ENCODE data around the gene SPATA24. TPM values are rescaled to one million over a fixed set of nuclear protein-coding genes. Genes with fewer than 3 reads are reported as not detected.

The SPATA24 gene
- total and polyA plus RNA-seq, 2 experiments from 2014 or later: 16.0 to 20.6 TPM

DNA sequence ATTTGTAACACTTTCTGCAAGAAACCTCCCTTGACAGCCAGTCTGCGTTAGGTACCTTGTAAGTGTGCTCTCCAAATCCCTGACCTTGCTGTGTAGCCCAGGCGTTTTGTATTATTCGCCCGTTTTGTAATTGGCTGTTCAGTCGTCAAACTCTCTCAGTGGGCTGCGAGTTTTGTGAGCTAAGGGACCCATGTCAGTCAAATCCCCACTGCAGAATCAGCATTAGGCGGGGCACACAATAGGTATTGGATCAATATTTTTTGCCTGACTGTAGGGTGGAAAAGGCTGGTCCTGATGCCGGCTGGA lies 34.8 kb upstream of the SPATA24 start:
- Histone ChIP-seq H3K4me3 (peak overlapping the region; percentile 89), H3F3A (replicated peaks; ENCODE audit: low read depth) (0 out of 2 replicates have a peak, but pooled peaks cover 10% of the 10 kb centered on the region), H3K4me1 (ENCODE audit: insufficient read depth) (peaks cover 15% of the 10 kb centered on the region), H3K36me3 (ENCODE audit: insufficient read depth) (peaks cover 10% of the 10 kb centered on the region), H3K27me3 (ENCODE audit: insufficient read depth) (no peaks in the 10 kb centered on the region), H4K20me1 (replicated peaks; ENCODE audit: insufficient read depth) (no peaks in the 10 kb centered on the region), H3K79me2 (replicated peaks; ENCODE audit: insufficient read depth) (no peaks in the 10 kb centered on the region), H2AFZ (0 out of 2 replicates have a peak overlapping the region, but pooled peaks have one; percentile 3), H3K9me2 (ENCODE audit: insufficient read depth) (no peaks in the 10 kb centered on the region), H3K4me2 (peak overlapping the region; percentile 91), H3K27ac (ENCODE audit: low read depth) (no peak overlapping the region; the same call in 1 of the 2 replicates)
- DNase-seq (ENCODE audit: low spot score) (no peak), ATAC-seq (no peak)
- no peak overlapping the region for H3K27ac Mint-ChIP-seq
- H3K9me3 Mint-ChIP-seq: no peaks in the 10 kb centered on the region
- H3K27me3 Mint-ChIP-seq (ENCODE audit: insufficient read depth, low read depth, poor library complexity): peaks cover 6% of the 10 kb centered on the region
- peaks cover 14% of the 10 kb centered on the region for H3K4me1 Mint-ChIP-seq
- TF ChIP-seq NANOG (IDR thresholded peaks at IDR 0.05; ENCODE audit: borderline replicate concordance) (no peak), ZNF331 (CRISPR knock-in tag; IDR thresholded peaks at IDR 0.05; ENCODE audit: low read depth) (no peak), EZH2phosphoT487 (IDR thresholded peaks at IDR 0.05; ENCODE audit: unreplicated experiment) (no peak), EZH2 (IDR thresholded peaks at IDR 0.05; ENCODE audit: low read depth, unreplicated experiment) (no peak), CREB1 (CRISPR knock-in tag; IDR thresholded peaks at IDR 0.05; ENCODE audit: low read depth) (no peak), JUNB (IDR thresholded peaks at IDR 0.05; ENCODE audit: unreplicated experiment) (no peak), CTCF (conservative IDR thresholded peaks at IDR 0.05; ENCODE audit: low read depth in 2 of 2) (no peak)
- H3K4me3 Mint-ChIP-seq: peak overlapping the region; percentile 96
- H3K36me3 Mint-ChIP-seq (ENCODE audit: low read depth): peaks cover 12% of the 10 kb centered on the region; the same call in 2 of the 3 replicates

DNA sequence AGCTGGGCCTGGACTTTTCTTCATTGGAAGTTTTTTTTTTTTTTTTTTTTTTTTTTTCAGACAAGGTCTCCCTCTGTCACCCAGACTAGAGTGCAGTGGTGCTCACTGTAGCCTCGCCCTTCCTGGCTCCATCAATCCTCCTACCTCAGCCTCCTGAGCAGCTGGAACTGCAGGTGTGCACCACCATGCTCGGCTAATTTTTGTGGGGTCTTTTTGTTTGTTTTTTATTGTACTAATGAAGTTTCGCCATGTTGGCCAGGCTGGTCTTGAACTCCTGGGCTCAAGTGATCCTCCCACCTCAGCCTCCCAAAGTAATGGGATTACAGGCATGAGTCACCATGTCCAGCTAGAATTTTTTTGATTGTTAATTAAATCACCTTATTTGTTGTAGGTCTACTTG lies 31.8 kb upstream of the SPATA24 start:
- Mint-ChIP-seq H3K36me3 (ENCODE audit: low read depth) (peaks cover 12% of the 10 kb centered on the region; the same call in 2 of the 3 replicates), H3K27ac (no peak overlapping the region), H3K9me3 (no peaks in the 10 kb centered on the region), H3K4me1 (peaks cover 12% of the 10 kb centered on the region), H3K27me3 (ENCODE audit: insufficient read depth, low read depth, poor library complexity) (peaks cover 6% of the 10 kb centered on the region), H3K4me3 (no peak overlapping the region)
- H3F3A ChIP-seq (replicated peaks; ENCODE audit: low read depth): peaks cover 10% of the 10 kb centered on the region; the same call in 1 of the 2 replicates
- no peak overlapping the region for H2AFZ ChIP-seq
- ATAC-seq (no peak), DNase-seq (ENCODE audit: low spot score) (no peak)
- H3K4me2 ChIP-seq: no peak overlapping the region
- H3K27ac ChIP-seq (ENCODE audit: low read depth): no peak overlapping the region
- H3K9me2 ChIP-seq (ENCODE audit: insufficient read depth): no peaks in the 10 kb centered on the region
- H3K36me3 ChIP-seq (ENCODE audit: insufficient read depth): peaks cover 10% of the 10 kb centered on the region
- H3K27me3 ChIP-seq (ENCODE audit: insufficient read depth): no peaks in the 10 kb centered on the region
- H3K4me1 ChIP-seq (ENCODE audit: insufficient read depth): peaks cover 15% of the 10 kb centered on the region
- no peaks in the 10 kb centered on the region for H4K20me1 ChIP-seq (replicated peaks; ENCODE audit: insufficient read depth)
- no peaks in the 10 kb centered on the region for H3K79me2 ChIP-seq (replicated peaks; ENCODE audit: insufficient read depth)
- no peak overlapping the region for H3K4me3 ChIP-seq
- TF ChIP-seq STAT1 (IDR thresholded peaks at IDR 0.05; ENCODE audit: unreplicated experiment): no peak
- no peak for TF ChIP-seq CTCF (conservative IDR thresholded peaks at IDR 0.05; ENCODE audit: low read depth in 2 of 2)
- TF ChIP-seq EZH2 (IDR thresholded peaks at IDR 0.05; ENCODE audit: low read depth, unreplicated experiment): no peak
- no peak for TF ChIP-seq NANOG (IDR thresholded peaks at IDR 0.05; ENCODE audit: borderline replicate concordance)
- no peak for TF ChIP-seq POLR2AphosphoS5 (IDR thresholded peaks at IDR 0.05; ENCODE audit: low read depth)
- no peak for TF ChIP-seq ZNF331 (CRISPR knock-in tag; IDR thresholded peaks at IDR 0.05; ENCODE audit: low read depth)
- TF ChIP-seq ZNF114 (CRISPR knock-in tag; IDR thresholded peaks at IDR 0.05): no peak
- TF ChIP-seq EZH2phosphoT487 (IDR thresholded peaks at IDR 0.05; ENCODE audit: unreplicated experiment): no peak
- TF ChIP-seq JUNB (IDR thresholded peaks at IDR 0.05; ENCODE audit: unreplicated experiment): no peak
- TF ChIP-seq, protein P1, sequence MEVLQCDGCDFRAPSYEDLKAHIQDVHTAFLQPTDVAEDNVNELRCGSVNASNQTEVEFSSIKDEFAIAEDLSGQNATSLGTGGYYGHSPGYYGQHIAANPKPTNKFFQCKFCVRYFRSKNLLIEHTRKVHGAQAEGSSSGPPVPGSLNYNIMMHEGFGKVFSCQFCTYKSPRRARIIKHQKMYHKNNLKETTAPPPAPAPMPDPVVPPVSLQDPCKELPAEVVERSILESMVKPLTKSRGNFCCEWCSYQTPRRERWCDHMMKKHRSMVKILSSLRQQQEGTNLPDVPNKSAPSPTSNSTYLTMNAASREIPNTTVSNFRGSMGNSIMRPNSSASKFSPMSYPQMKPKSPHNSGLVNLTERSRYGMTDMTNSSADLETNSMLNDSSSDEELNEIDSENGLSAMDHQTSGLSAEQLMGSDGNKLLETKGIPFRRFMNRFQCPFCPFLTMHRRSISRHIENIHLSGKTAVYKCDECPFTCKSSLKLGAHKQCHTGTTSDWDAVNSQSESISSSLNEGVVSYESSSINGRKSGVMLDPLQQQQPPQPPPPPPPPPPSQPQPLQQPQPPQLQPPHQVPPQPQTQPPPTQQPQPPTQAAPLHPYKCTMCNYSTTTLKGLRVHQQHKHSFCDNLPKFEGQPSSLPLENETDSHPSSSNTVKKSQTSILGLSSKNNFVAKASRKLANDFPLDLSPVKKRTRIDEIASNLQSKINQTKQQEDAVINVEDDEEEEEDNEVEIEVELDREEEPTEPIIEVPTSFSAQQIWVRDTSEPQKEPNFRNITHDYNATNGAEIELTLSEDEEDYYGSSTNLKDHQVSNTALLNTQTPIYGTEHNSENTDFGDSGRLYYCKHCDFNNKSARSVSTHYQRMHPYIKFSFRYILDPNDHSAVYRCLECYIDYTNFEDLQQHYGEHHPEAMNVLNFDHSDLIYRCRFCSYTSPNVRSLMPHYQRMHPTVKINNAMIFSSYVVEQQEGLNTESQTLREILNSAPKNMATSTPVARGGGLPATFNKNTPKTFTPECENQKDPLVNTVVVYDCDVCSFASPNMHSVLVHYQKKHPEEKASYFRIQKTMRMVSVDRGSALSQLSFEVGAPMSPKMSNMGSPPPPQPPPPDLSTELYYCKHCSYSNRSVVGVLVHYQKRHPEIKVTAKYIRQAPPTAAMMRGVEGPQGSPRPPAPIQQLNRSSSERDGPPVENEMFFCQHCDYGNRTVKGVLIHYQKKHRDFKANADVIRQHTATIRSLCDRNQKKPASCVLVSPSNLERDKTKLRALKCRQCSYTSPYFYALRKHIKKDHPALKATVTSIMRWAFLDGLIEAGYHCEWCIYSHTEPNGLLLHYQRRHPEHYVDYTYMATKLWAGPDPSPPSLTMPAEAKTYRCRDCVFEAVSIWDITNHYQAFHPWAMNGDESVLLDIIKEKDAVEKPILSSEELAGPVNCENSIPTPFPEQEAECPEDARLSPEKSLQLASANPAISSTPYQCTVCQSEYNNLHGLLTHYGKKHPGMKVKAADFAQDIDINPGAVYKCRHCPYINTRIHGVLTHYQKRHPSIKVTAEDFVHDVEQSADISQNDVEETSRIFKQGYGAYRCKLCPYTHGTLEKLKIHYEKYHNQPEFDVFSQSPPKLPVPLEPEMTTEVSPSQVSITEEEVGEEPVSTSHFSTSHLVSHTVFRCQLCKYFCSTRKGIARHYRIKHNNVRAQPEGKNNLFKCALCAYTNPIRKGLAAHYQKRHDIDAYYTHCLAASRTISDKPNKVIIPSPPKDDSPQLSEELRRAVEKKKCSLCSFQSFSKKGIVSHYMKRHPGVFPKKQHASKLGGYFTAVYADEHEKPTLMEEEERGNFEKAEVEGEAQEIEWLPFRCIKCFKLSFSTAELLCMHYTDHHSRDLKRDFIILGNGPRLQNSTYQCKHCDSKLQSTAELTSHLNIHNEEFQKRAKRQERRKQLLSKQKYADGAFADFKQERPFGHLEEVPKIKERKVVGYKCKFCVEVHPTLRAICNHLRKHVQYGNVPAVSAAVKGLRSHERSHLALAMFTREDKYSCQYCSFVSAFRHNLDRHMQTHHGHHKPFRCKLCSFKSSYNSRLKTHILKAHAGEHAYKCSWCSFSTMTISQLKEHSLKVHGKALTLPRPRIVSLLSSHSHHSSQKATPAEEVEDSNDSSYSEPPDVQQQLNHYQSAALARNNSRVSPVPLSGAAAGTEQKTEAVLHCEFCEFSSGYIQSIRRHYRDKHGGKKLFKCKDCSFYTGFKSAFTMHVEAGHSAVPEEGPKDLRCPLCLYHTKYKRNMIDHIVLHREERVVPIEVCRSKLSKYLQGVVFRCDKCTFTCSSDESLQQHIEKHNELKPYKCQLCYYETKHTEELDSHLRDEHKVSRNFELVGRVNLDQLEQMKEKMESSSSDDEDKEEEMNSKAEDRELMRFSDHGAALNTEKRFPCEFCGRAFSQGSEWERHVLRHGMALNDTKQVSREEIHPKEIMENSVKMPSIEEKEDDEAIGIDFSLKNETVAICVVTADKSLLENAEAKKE (CRISPR knock-in tag; IDR thresholded peaks at IDR 0.05): no peak
- TF ChIP-seq CREB1 (CRISPR knock-in tag; IDR thresholded peaks at IDR 0.05; ENCODE audit: low read depth): no peak

All from GM23338 (cell line).